ENCODE results near the gene CACFD1. TPM values are rescaled to one million over a fixed set of nuclear protein-coding genes. Genes with fewer than 3 reads are reported as not detected.

CACFD1 gene
- total RNA-seq, 1 experiment from 2014 or later = 7.5 TPM

- no peak for ATAC-seq
- no peaks in the 10 kb centered on the region for H3K36me3 ChIP-seq (ENCODE audit: low read depth, low read length)
- no peak overlapping the region for H3K9ac ChIP-seq (ENCODE audit: low read length)
- 0 out of 2 replicates have a peak, but pooled peaks cover 6% of the 10 kb centered on the region for H3K9me3 ChIP-seq (ENCODE audit: low read length)
- intact Hi-C loops (cut with micrococcal nuclease) = no loop called here
- POLR2A ChIA-PET (ENCODE audit: unreplicated experiment) = no interaction called here
- H3K27ac ChIP-seq (ENCODE audit: low read length) = no peak overlapping the region
- no peak overlapping the region for H3K4me2 ChIP-seq (ENCODE audit: low read length)
- H3F3A ChIP-seq (ENCODE audit: low read length, unreplicated experiment) = no peaks in the 10 kb centered on the region
- BruUV-seq (replicated peaks) = no TSS peak
- CTCF ChIA-PET = no interaction called here
- no peak overlapping the region for H2AFZ ChIP-seq (ENCODE audit: low read length)
- H3K4me1 ChIP-seq (ENCODE audit: insufficient read depth, low read length) = peaks cover 5% of the 10 kb centered on the region
- no peaks in the 10 kb centered on the region for H3K79me2 ChIP-seq (ENCODE audit: low read length)
- H3K9me2 ChIP-seq (replicated peaks; ENCODE audit: low read length) = no peaks in the 10 kb centered on the region
- DNase-seq = no peak
- no peaks in the 10 kb centered on the region for H4K20me1 ChIP-seq (ENCODE audit: low read length)
- no peak overlapping the region for H3K4me3 ChIP-seq (ENCODE audit: low read length)
- H3K27me3 ChIP-seq (ENCODE audit: low read length) = no peaks in the 10 kb centered on the region
- TF ChIP-seq CTCF (conservative IDR thresholded peaks at IDR 0.05; ENCODE audit: low read depth, low read length) = no peak
- no peak for TF ChIP-seq EZH2 (IDR thresholded peaks at IDR 0.05; ENCODE audit: low read length, unreplicated experiment)
- no peak for TF ChIP-seq EZH2phosphoT487 (IDR thresholded peaks at IDR 0.05; ENCODE audit: borderline replicate concordance, low read length)
Measured at GRCh38 chr9:133502112-133502511, 42.3 kb downstream of the CACFD1 start.

GRCh38 chr9:133505186-133505830 is 45.5 kb downstream of the CACFD1 start:
- no peaks in the 10 kb centered on the region for H3K27me3 ChIP-seq (ENCODE audit: low read length)
- BruUV-seq (replicated peaks) = no TSS peak
- H3K27ac ChIP-seq (ENCODE audit: low read length) = no peak overlapping the region
- ATAC-seq (no peak), DNase-seq (no peak)
- TF ChIP-seq CTCF (conservative IDR thresholded peaks at IDR 0.05; ENCODE audit: low read depth, low read length) = no peak
- no peak for TF ChIP-seq EZH2 (IDR thresholded peaks at IDR 0.05; ENCODE audit: low read length, unreplicated experiment)
- TF ChIP-seq EZH2phosphoT487 (IDR thresholded peaks at IDR 0.05; ENCODE audit: borderline replicate concordance, low read length) = no peak
- intact Hi-C loops (cut with micrococcal nuclease) = no loop called here
- H3K9me2 ChIP-seq (replicated peaks; ENCODE audit: low read length) = no peaks in the 10 kb centered on the region
- ChIA-PET CTCF (no interaction called here), POLR2A (ENCODE audit: unreplicated experiment) (no interaction called here)
- no peak overlapping the region for H2AFZ ChIP-seq (ENCODE audit: low read length)
- 0 out of 2 replicates have a peak, but pooled peaks cover 6% of the 10 kb centered on the region for H3K9me3 ChIP-seq (ENCODE audit: low read length)
- H3K4me2 ChIP-seq (ENCODE audit: low read length) = no peak overlapping the region
- H3K9ac ChIP-seq (ENCODE audit: low read length) = no peak overlapping the region
- H3K36me3 ChIP-seq (ENCODE audit: low read depth, low read length) = no peaks in the 10 kb centered on the region
- H3K79me2 ChIP-seq (ENCODE audit: low read length) = no peaks in the 10 kb centered on the region
- H3K4me3 ChIP-seq (ENCODE audit: low read length) = no peak overlapping the region
- H4K20me1 ChIP-seq (ENCODE audit: low read length) = no peaks in the 10 kb centered on the region
- no peaks in the 10 kb centered on the region for H3F3A ChIP-seq (ENCODE audit: low read length, unreplicated experiment)
- peaks cover 22% of the 10 kb centered on the region for H3K4me1 ChIP-seq (ENCODE audit: insufficient read depth, low read length)

GRCh38 chr9:133505901-133506652 is 46.3 kb downstream of the CACFD1 start:
- H3K27me3 ChIP-seq (ENCODE audit: low read length) = no peaks in the 10 kb centered on the region
- H3K79me2 ChIP-seq (ENCODE audit: low read length) = no peaks in the 10 kb centered on the region
- no TSS peak for BruUV-seq (replicated peaks)
- no peak for TF ChIP-seq EZH2 (IDR thresholded peaks at IDR 0.05; ENCODE audit: low read length, unreplicated experiment)
- no peak for TF ChIP-seq EZH2phosphoT487 (IDR thresholded peaks at IDR 0.05; ENCODE audit: borderline replicate concordance, low read length)
- no peak for TF ChIP-seq CTCF (conservative IDR thresholded peaks at IDR 0.05; ENCODE audit: low read depth, low read length)
- CTCF ChIA-PET = no interaction called here
- ATAC-seq (no peak), DNase-seq (no peak)
- no peak overlapping the region for H3K4me3 ChIP-seq (ENCODE audit: low read length)
- 0 out of 2 replicates have a peak, but pooled peaks cover 6% of the 10 kb centered on the region for H3K9me3 ChIP-seq (ENCODE audit: low read length)
- no peak overlapping the region for H3K9ac ChIP-seq (ENCODE audit: low read length)
- POLR2A ChIA-PET (ENCODE audit: unreplicated experiment) = interaction anchor here (0.6 kb wide), 1 partner anchor 67 kb away, joined by 4 read pairs; no protein-coding TSS in a partner anchor
- no peak overlapping the region for H2AFZ ChIP-seq (ENCODE audit: low read length)
- intact Hi-C loops (cut with micrococcal nuclease) = no loop called here
- peaks cover 22% of the 10 kb centered on the region for H3K4me1 ChIP-seq (ENCODE audit: insufficient read depth, low read length)
- no peaks in the 10 kb centered on the region for H3K36me3 ChIP-seq (ENCODE audit: low read depth, low read length)
- no peaks in the 10 kb centered on the region for H3F3A ChIP-seq (ENCODE audit: low read length, unreplicated experiment)
- H3K9me2 ChIP-seq (replicated peaks; ENCODE audit: low read length) = no peaks in the 10 kb centered on the region
- no peak overlapping the region for H3K27ac ChIP-seq (ENCODE audit: low read length)
- H3K4me2 ChIP-seq (ENCODE audit: low read length) = no peak overlapping the region
- H4K20me1 ChIP-seq (ENCODE audit: low read length) = no peaks in the 10 kb centered on the region
